Measurements from ENCODE around the gene CASZ1. TPM values are rescaled to one million over a fixed set of nuclear protein-coding genes. Genes with fewer than 3 reads are reported as not detected.

Gene CASZ1
- total RNA-seq, 1 experiment from 2014 or later: 11.1 TPM

DNA sequence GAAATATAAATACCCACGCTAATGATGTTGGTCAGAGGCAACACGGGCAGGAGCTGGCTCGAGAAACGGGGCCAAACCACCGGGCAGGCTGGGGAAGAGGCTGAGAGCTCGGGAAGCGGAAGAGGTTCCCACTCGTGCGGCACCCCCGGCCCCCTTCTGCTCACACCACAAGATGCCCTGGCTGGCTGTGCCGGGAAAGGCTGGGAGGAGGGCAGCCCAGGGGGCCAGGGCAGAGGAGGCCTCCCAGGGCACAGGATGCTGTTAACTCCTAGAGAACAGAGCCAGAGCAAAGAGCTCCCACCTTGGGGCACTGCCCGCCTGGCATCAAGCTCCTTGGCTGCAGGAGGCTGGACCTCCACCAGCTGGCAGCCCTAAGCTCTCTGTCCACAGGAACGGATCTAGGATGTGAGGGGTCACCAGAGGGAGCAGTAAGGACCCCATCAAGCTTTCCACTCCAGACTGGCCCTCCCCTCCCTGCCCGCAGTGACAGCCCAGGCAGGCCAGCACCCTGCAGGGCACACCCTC is 44.8 kb downstream of the CASZ1 start:
- H3K36me3 Mint-ChIP-seq (ENCODE audit: insufficient read depth, unreplicated experiment): peaks cover 6% of the 10 kb centered on the region
- no peak for DNase-seq (ENCODE audit: unreplicated experiment)
- intact Hi-C loops (cut with micrococcal nuclease): no loop called here
- no peak overlapping the region for H3K4me3 Mint-ChIP-seq (ENCODE audit: unreplicated experiment)
- ChIA-PET CTCF (interaction anchor here (0.6 kb wide), 2 partner anchors 24 to 211 kb away, joined by 3 to 5 read pairs; no protein-coding TSS in a partner anchor), POLR2A (no interaction called here)
- no TSS peak for BruUV-seq (replicated peaks)
- H3K9me3 Mint-ChIP-seq (ENCODE audit: unreplicated experiment): no peaks in the 10 kb centered on the region
- no peak for TF ChIP-seq CTCF (IDR thresholded peaks at IDR 0.05; ENCODE audit: unreplicated experiment)
- H3K4me1 Mint-ChIP-seq (ENCODE audit: insufficient read depth, unreplicated experiment): peaks cover 1% of the 10 kb centered on the region
- H3K27ac Mint-ChIP-seq (ENCODE audit: low read depth, unreplicated experiment): no peak overlapping the region
- H3K27me3 Mint-ChIP-seq (ENCODE audit: insufficient read depth, unreplicated experiment): no peaks in the 10 kb centered on the region

- ChIA-PET POLR2A (no interaction called here), CTCF (interaction anchor here (0.6 kb wide), 2 partner anchors 24 to 211 kb away, joined by 3 to 5 read pairs; no protein-coding TSS in a partner anchor)
- TF ChIP-seq CTCF (IDR thresholded peaks at IDR 0.05; ENCODE audit: unreplicated experiment): no peak
- H3K4me3 Mint-ChIP-seq (ENCODE audit: unreplicated experiment): no peak overlapping the region
- no peaks in the 10 kb centered on the region for H3K27me3 Mint-ChIP-seq (ENCODE audit: insufficient read depth, unreplicated experiment)
- peaks cover 2% of the 10 kb centered on the region for H3K4me1 Mint-ChIP-seq (ENCODE audit: insufficient read depth, unreplicated experiment)
- no peak for DNase-seq (ENCODE audit: unreplicated experiment)
- BruUV-seq (replicated peaks): no TSS peak
- H3K27ac Mint-ChIP-seq (ENCODE audit: low read depth, unreplicated experiment): no peak overlapping the region
- no peaks in the 10 kb centered on the region for H3K9me3 Mint-ChIP-seq (ENCODE audit: unreplicated experiment)
- intact Hi-C loops (cut with micrococcal nuclease): no loop called here
- H3K36me3 Mint-ChIP-seq (ENCODE audit: insufficient read depth, unreplicated experiment): peaks cover 6% of the 10 kb centered on the region
These were observed 45.3 kb downstream of the CASZ1 start for GRCh38 chr1:10751160-10751559.

- no peaks in the 10 kb centered on the region for H3K9me3 Mint-ChIP-seq (ENCODE audit: unreplicated experiment)
- no peak overlapping the region for H3K4me3 Mint-ChIP-seq (ENCODE audit: unreplicated experiment)
- H3K27ac Mint-ChIP-seq (ENCODE audit: low read depth, unreplicated experiment): no peak overlapping the region
- peaks cover 6% of the 10 kb centered on the region for H3K36me3 Mint-ChIP-seq (ENCODE audit: insufficient read depth, unreplicated experiment)
- no peaks in the 10 kb centered on the region for H3K27me3 Mint-ChIP-seq (ENCODE audit: insufficient read depth, unreplicated experiment)
- ChIA-PET POLR2A (interaction anchor here (0.6 to 1.0 kb wide), 2 partner anchors 13 to 200 kb away, joined by 3 read pairs; no protein-coding TSS in a partner anchor), CTCF (interaction anchor here (0.6 kb wide), 1 partner anchor 115 kb away, joined by 3 read pairs; no protein-coding TSS in a partner anchor)
- DNase-seq (ENCODE audit: unreplicated experiment): no peak
- H3K4me1 Mint-ChIP-seq (ENCODE audit: insufficient read depth, unreplicated experiment): peaks cover 14% of the 10 kb centered on the region
- intact Hi-C loops (cut with micrococcal nuclease): no loop called here
- BruUV-seq (replicated peaks): no TSS peak
- TF ChIP-seq CTCF (IDR thresholded peaks at IDR 0.05; ENCODE audit: unreplicated experiment): no peak
These were observed 50.5 kb downstream of the CASZ1 start for GRCh38 chr1:10745886-10746455.

DNA sequence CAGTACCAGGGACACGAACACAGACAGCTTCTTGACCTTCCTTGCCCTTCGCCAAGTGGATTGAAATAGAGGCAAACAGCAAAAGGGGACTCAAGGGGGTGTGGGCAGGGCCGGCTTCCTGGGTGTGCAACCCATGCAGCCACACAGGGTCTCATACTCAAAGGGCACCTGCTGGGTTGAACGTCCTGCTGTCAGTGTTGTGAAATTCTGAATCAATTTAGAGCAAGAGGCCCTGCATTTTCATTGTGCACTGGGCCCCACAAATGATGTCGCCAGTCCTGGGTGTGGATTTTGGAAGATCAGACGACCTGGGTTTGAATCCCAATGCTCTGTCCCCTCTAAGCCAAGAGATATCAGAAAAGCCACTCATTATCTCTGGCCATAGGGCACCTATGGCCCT is 51.1 kb downstream of the CASZ1 start:
- intact Hi-C loops (cut with micrococcal nuclease): no loop called here
- POLR2A ChIA-PET: interaction anchor here (1.0 kb wide), 1 partner anchor 12 kb away, joined by 3 read pairs; no protein-coding TSS in a partner anchor
- no peaks in the 10 kb centered on the region for H3K27me3 Mint-ChIP-seq (ENCODE audit: insufficient read depth, unreplicated experiment)
- no peak overlapping the region for H3K4me3 Mint-ChIP-seq (ENCODE audit: unreplicated experiment)
- H3K36me3 Mint-ChIP-seq (ENCODE audit: insufficient read depth, unreplicated experiment): peaks cover 6% of the 10 kb centered on the region
- H3K4me1 Mint-ChIP-seq (ENCODE audit: insufficient read depth, unreplicated experiment): peaks cover 14% of the 10 kb centered on the region
- CTCF ChIA-PET: interaction anchor here (0.6 kb wide), 1 partner anchor 115 kb away, joined by 3 read pairs; no protein-coding TSS in a partner anchor
- peak overlapping the region; percentile 44 for H3K27ac Mint-ChIP-seq (ENCODE audit: low read depth, unreplicated experiment)
- H3K9me3 Mint-ChIP-seq (ENCODE audit: unreplicated experiment): no peaks in the 10 kb centered on the region
- DNase-seq (ENCODE audit: unreplicated experiment): no peak
- TF ChIP-seq CTCF (IDR thresholded peaks at IDR 0.05; ENCODE audit: unreplicated experiment): no peak
- BruUV-seq (replicated peaks): no TSS peak

All from MCF 10A (cell line).